BJ (cell line): ENCODE data around the gene GRIA2. TPM values are rescaled to one million over a fixed set of nuclear protein-coding genes. Genes with fewer than 3 reads are reported as not detected.

Experiments used
- CTCF ChIA-PET: fragments of 350-600 bp; formaldehyde crosslinking; extraction: SDS; loops from one replicate; lab custom pipeline; 2021; ENCODE audit warnings: antibody characterized with exemption, inconsistent platforms; lab: Yijun Ruan, JAX
- POLR2A ChIA-PET: fragments of 300-600 bp; sonication (Branson Sonifier 250); formaldehyde crosslinking; extraction: SDS; loops from one replicate; lab custom pipeline; 2021; ENCODE audit warnings: antibody characterized with exemption; lab: Charles Lee
- DNase-seq: peaks from one replicate; pipeline ENCODE4 v3.0.0-alpha.2; 2011; ENCODE audit warnings: low read depth
- H3K27me3 ChIP-seq: 2 replicates; pipeline ENCODE4 v1.6.0; 2011; ENCODE audit warnings: low read length; ENCODE audit not compliant: control insufficient read depth, insufficient read depth
- H3K36me3 ChIP-seq: 2 replicates; pipeline ENCODE4 v1.5.1; 2011; ENCODE audit warnings: low read length; ENCODE audit not compliant: control insufficient read depth, insufficient read depth
- H3K4me3 ChIP-seq: 2 replicates; pipeline ENCODE4 v1.5.1; 2011; ENCODE audit warnings: low read depth, mild to moderate bottlenecking, control low read depth, low read length
- polyA plus RNA-seq: library from polyadenylated mRNA; depleted of rRNA; stranded (reverse); fragments of >200 nt; gene quantifications from 2 replicates; pipeline ENCODE4 v1.2.3, GENCODE V29; 2011
- TF ChIP-seq, protein P1 (sequence below): IDR thresholded peaks from 2 replicates; pipeline ENCODE4 v1.5.1; 2011; ENCODE audit warnings: low read depth, mild to moderate bottlenecking, control low read depth, inconsistent platforms, low read length, moderate library complexity; ENCODE audit not compliant: insufficient read depth

The GRIA2 gene
- polyA plus RNA-seq, 1 experiment = not detected

DNA sequence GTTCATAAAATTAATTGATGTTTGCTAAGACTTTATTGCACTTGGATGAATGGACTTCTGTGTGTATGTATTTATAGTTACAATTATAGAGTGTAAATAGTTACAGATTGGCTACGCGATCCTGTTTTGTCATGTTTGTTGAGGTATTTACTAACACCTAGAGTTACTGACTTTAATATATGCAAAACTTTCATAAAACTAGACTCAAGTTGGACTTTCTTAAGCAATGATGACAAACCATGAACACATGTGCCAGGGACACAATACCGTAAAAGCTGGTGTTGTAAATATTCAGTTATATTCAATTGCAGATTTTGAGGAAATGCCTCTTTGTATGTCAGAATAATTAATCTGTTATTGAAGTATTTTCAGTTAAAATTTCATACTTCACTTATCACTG is 6.1 kb downstream of the GRIA2 start:
- Histone ChIP-seq H3K27me3 (peaks cover 9% of the 10 kb centered on the region), H3K36me3 (no peaks in the 10 kb centered on the region), H3K4me3 (no peak overlapping the region)
- TF ChIP-seq, protein P1, sequence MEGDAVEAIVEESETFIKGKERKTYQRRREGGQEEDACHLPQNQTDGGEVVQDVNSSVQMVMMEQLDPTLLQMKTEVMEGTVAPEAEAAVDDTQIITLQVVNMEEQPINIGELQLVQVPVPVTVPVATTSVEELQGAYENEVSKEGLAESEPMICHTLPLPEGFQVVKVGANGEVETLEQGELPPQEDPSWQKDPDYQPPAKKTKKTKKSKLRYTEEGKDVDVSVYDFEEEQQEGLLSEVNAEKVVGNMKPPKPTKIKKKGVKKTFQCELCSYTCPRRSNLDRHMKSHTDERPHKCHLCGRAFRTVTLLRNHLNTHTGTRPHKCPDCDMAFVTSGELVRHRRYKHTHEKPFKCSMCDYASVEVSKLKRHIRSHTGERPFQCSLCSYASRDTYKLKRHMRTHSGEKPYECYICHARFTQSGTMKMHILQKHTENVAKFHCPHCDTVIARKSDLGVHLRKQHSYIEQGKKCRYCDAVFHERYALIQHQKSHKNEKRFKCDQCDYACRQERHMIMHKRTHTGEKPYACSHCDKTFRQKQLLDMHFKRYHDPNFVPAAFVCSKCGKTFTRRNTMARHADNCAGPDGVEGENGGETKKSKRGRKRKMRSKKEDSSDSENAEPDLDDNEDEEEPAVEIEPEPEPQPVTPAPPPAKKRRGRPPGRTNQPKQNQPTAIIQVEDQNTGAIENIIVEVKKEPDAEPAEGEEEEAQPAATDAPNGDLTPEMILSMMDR = no peak
- POLR2A ChIA-PET = no interaction called here
- CTCF ChIA-PET = no interaction called here
- no peak for DNase-seq

DNA sequence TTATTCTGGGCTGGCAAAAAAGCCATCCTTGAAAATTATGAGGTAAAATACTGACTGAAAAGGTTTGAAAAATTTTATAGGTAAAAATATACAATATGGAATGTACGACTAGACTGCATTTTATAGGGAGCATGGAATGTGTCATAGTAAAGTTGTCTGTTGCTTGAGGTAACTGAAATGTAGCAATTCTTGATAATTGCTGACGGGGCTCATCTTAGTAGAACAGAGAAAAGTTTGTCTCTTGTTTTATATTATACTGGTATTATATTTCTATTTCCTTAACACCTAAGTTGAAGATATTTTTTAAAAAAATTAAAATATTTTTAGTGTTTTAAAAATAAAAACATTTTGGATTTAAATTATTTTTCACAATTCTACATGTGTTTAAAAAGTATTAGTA is 11.0 kb downstream of the GRIA2 start:
- no peaks in the 10 kb centered on the region for H3K36me3 ChIP-seq
- POLR2A ChIA-PET = no interaction called here
- CTCF ChIA-PET = no interaction called here
- no peaks in the 10 kb centered on the region for H3K27me3 ChIP-seq
- TF ChIP-seq, protein P1 = no peak
- no peak overlapping the region for H3K4me3 ChIP-seq
- DNase-seq = no peak

DNA sequence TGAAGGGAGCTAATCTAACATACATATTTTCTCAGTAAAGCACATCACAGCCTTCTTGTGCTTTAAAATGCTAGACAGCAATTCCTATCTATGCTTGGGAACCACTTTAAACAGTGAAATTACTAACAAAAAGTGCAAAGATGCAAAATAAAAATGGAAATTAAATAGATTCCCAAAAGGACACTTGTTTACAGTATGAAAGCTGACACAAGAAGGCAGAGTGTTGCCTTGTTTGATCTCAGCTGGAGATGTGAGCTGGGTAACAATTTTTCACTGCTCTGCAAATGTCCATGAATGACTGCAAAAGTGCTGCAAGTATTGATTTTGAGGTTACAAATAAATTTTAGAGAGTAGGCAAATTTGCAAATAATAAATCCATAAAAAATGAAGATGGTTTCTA is 22.3 kb downstream of the GRIA2 start:
- no peak for DNase-seq
- TF ChIP-seq, protein P1 = no peak
- no peak overlapping the region for H3K4me3 ChIP-seq
- H3K27me3 ChIP-seq = no peaks in the 10 kb centered on the region
- no peaks in the 10 kb centered on the region for H3K36me3 ChIP-seq
- ChIA-PET POLR2A (no interaction called here), CTCF (no interaction called here)

DNA sequence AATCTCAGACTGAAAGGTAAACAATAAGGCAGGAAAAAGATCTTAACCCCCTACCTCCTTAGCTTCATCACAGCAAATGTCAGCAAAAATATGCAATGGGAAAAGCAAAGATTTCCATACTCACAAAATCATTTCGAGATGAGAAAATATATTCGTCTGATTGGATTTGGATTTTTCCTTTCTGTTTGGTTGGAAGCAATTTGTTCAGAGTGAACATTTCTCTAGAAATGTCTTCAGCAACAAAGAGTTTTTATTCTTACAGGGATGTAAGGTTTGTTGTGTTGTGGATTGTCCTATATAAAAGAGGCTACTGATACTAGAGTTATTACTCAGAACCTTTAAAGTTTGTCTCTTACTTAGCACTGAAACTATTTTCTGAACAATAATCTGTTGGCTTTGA is 23.8 kb downstream of the GRIA2 start:
- H3K27me3 ChIP-seq = no peaks in the 10 kb centered on the region
- ChIA-PET CTCF (interaction anchor here (0.9 kb wide), 1 partner anchor 26 kb away, joined by 3 read pairs; no protein-coding TSS in a partner anchor), POLR2A (no interaction called here)
- no peaks in the 10 kb centered on the region for H3K36me3 ChIP-seq
- no peak overlapping the region for H3K4me3 ChIP-seq
- TF ChIP-seq, protein P1 = no peak
- DNase-seq = no peak

DNA sequence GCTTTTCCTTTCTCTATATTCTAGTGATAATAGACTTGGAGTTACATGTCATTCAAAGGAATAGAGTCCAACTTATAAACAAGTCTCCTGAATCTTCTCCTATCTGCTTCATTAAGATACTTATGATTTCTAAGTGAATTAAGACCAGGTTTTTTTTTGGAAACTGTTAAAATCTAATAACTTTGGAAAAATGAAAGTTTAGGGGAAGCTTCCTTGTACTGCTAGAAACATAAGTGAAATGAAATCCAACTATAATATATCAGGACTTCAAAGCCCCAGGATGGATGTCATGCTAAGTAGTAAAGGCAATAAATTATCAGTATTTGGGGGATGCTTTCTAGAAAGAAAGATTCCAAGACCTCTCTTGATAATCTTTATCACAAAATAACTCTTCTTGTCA is 24.8 kb downstream of the GRIA2 start:
- ChIA-PET POLR2A (interaction anchor here (0.5 kb wide), 1 partner anchor 868 kb away, joined by 3 read pairs; no protein-coding TSS in a partner anchor), CTCF (no interaction called here)
- TF ChIP-seq, protein P1 = no peak
- Histone ChIP-seq H3K36me3 (no peaks in the 10 kb centered on the region), H3K27me3 (no peaks in the 10 kb centered on the region), H3K4me3 (no peak overlapping the region)
- no peak for DNase-seq
